HepG2 (cell line): ENCODE data around the gene SYT8. TPM values are rescaled to one million over a fixed set of nuclear protein-coding genes. Genes with fewer than 3 reads are reported as not detected.

Experiments used
- AGO1 ChIP-seq: fragments of 200-400 bp; formaldehyde crosslinking; IDR thresholded peaks from 2 replicates; pipeline ENCODE4 v1.6.1; 2017; ENCODE audit warnings: mild to moderate bottlenecking, low read depth, low read length, moderate library complexity; ENCODE audit not compliant: poor library complexity, severe bottlenecking
- ATRX ChIP-seq: sonication (generic); formaldehyde crosslinking; IDR thresholded peaks from 2 replicates; pipeline ENCODE4 v1.4.0; 2020; ENCODE audit warnings: missing genetic modification reagents, borderline replicate concordance
- CCAR2 ChIP-seq: fragments of 200-400 bp; formaldehyde crosslinking; optimal IDR thresholded peaks from 2 replicates; pipeline ENCODE3; 2018; ENCODE audit warnings: low read depth, mild to moderate bottlenecking, low read length, moderate library complexity
- ELF3 ChIP-seq: IDR thresholded peaks from 2 replicates; pipeline ENCODE4 v1.6.1; 2016; ENCODE audit warnings: missing genetic modification reagents, missing compliant biosample characterization
- EP300 ChIP-seq, 3 experiments: sonication (generic) in 1 of 3; formaldehyde crosslinking in 1 of 3; IDR thresholded peaks; 2 replicates each; pipeline versions ENCODE4 v1.5.1 to v1.6.1; 2011 to 2020; ENCODE audit warnings: low read depth in 2 of 3, low read length in 2 of 3, borderline replicate concordance in 1 of 3, improper control_type of control experiment in 1 of 3, mild to moderate bottlenecking in 1 of 3, missing genetic modification reagents in 1 of 3, moderate library complexity in 1 of 3
- GATAD1 ChIP-seq: IDR thresholded peaks from 2 replicates; pipeline ENCODE4 v1.6.1; 2016; ENCODE audit warnings: missing genetic modification reagents, missing compliant biosample characterization
- HDAC2 ChIP-seq: sonication (generic); formaldehyde crosslinking; IDR thresholded peaks from 2 replicates; pipeline ENCODE4 v1.4.0; 2020; ENCODE audit warnings: missing genetic modification reagents
- HNRNPK ChIP-seq: fragments of 200-400 bp; formaldehyde crosslinking; IDR thresholded peaks from 2 replicates; pipeline ENCODE4 v1.6.1; 2018; ENCODE audit warnings: low read length, low read depth, moderate library complexity, mild to moderate bottlenecking; ENCODE audit not compliant: poor library complexity, severe bottlenecking
- KDM6A ChIP-seq: IDR thresholded peaks from 2 replicates; pipeline ENCODE4 v1.6.1; 2016; ENCODE audit warnings: low read depth
- MZF1 ChIP-seq: sonication (generic); formaldehyde crosslinking; IDR thresholded peaks from 2 replicates; pipeline ENCODE4 v1.8.1; 2023; ENCODE audit warnings: mild to moderate bottlenecking, missing genetic modification reagents, borderline replicate concordance
- NFE2L2 ChIP-seq: fragments of 150-350 bp; IDR thresholded peaks from 2 replicates; pipeline ENCODE4 v1.6.1; 2014; ENCODE audit warnings: low read length
- NR1H2 ChIP-seq: sonication (generic); formaldehyde crosslinking; IDR thresholded peaks from 2 replicates; pipeline ENCODE4 v1.8.1; 2022; ENCODE audit warnings: low read depth, missing genetic modification reagents, borderline replicate concordance
- NR2F6 ChIP-seq, 2 experiments: IDR thresholded peaks; 2 replicates each; pipeline ENCODE4 v1.6.1; 2016; ENCODE audit warnings: antibody characterized with exemption in 1 of 2, mild to moderate bottlenecking in 1 of 2
- POGZ ChIP-seq: sonication (generic); formaldehyde crosslinking; IDR thresholded peaks from 2 replicates; pipeline ENCODE4 v1.4.0; 2020; ENCODE audit warnings: mild to moderate bottlenecking, missing genetic modification reagents
- RBM22 ChIP-seq: fragments of 200-400 bp; formaldehyde crosslinking; optimal IDR thresholded peaks from 2 replicates; pipeline ENCODE3; 2017; ENCODE audit warnings: mild to moderate bottlenecking, low read length, moderate library complexity
- REPIN1 ChIP-seq: sonication (generic); formaldehyde crosslinking; IDR thresholded peaks from 2 replicates; pipeline ENCODE4 v1.8.0; 2022; ENCODE audit warnings: missing genetic modification reagents, low read depth, mild to moderate bottlenecking, borderline replicate concordance
- SALL2 ChIP-seq: sonication (generic); formaldehyde crosslinking; IDR thresholded peaks from 2 replicates; pipeline ENCODE4 v1.8.1; 2023; ENCODE audit warnings: mild to moderate bottlenecking, missing genetic modification reagents, inconsistent platforms
- TBL1XR1 ChIP-seq: fragments of 150-350 bp; IDR thresholded peaks from 2 replicates; pipeline ENCODE4 v1.6.1; 2014; ENCODE audit warnings: borderline replicate concordance, low read length; ENCODE audit not compliant: partially characterized antibody
- ZNF354B ChIP-seq: sonication (generic); formaldehyde crosslinking; IDR thresholded peaks from 2 replicates; pipeline ENCODE4 v1.8.0; 2022; ENCODE audit warnings: mild to moderate bottlenecking, missing genetic modification reagents
- ZNF460 ChIP-seq: sonication (generic); formaldehyde crosslinking; IDR thresholded peaks from 2 replicates; pipeline ENCODE4 v1.5.1; 2020; ENCODE audit warnings: missing genetic modification reagents, mild to moderate bottlenecking, borderline replicate concordance
- ZNF619 ChIP-seq: sonication (generic); formaldehyde crosslinking; IDR thresholded peaks from 2 replicates; pipeline ENCODE4 v1.4.0; 2020; ENCODE audit warnings: mild to moderate bottlenecking, missing genetic modification reagents
- ZSCAN29 ChIP-seq: sonication (generic); formaldehyde crosslinking; conservative IDR thresholded peaks from 2 replicates; pipeline ENCODE4 v1.4.0; 2020; ENCODE audit warnings: mild to moderate bottlenecking, missing genetic modification reagents
- polyA plus RNA-seq, 8 experiments: library from polyadenylated mRNA; depleted of rRNA in 3 of 8; stranded (reverse) in 7 of 8; unstranded in 1 of 8; fragments of >200 nt; fragmentation: Illumina TruSeq in 4 of 8; extraction: Trizol in 4 of 8; gene quantifications; 2 replicates each; pipeline versions ENCODE4 v1.2.1 to v1.2.3, GENCODE V29; 2011 to 2016; ENCODE audit warnings: low read depth in 4 of 8, missing spikeins in 1 of 8, mixed read lengths in 1 of 8; ENCODE audit not compliant: insufficient read depth in 1 of 8
- total RNA-seq, 5 experiments: library from RNA; depleted of rRNA; stranded (reverse); fragments of >200 nt; fragmentation: Illumina TruSeq; extraction: Trizol; gene quantifications; 2 replicates each; pipeline ENCODE4 v1.2.3, GENCODE V29; 2016; ENCODE audit warnings: low read depth in 1 of 5
- TF ChIP-seq, protein P1 (sequence below): sonication (generic); formaldehyde crosslinking; IDR thresholded peaks from 2 replicates; pipeline ENCODE4 v1.4.0; 2020; ENCODE audit warnings: mild to moderate bottlenecking, missing genetic modification reagents
- TF ChIP-seq, protein P2 (sequence below): sonication (generic); formaldehyde crosslinking; IDR thresholded peaks from 2 replicates; pipeline ENCODE4 v1.5.0; 2020; ENCODE audit warnings: missing genetic modification reagents
- TF ChIP-seq, protein P3 (sequence below): IDR thresholded peaks from 2 replicates; pipeline ENCODE4 v1.6.1; 2016; ENCODE audit warnings: missing biosample characterization, missing genetic modification reagents, low read depth

SYT8 gene
- total and polyA plus RNA-seq, 2 of the 13 experiments (the other 11 are each of a cell fraction or from before 2014, with no cell fraction given), result 0.60 to 2.3 TPM

DNA sequence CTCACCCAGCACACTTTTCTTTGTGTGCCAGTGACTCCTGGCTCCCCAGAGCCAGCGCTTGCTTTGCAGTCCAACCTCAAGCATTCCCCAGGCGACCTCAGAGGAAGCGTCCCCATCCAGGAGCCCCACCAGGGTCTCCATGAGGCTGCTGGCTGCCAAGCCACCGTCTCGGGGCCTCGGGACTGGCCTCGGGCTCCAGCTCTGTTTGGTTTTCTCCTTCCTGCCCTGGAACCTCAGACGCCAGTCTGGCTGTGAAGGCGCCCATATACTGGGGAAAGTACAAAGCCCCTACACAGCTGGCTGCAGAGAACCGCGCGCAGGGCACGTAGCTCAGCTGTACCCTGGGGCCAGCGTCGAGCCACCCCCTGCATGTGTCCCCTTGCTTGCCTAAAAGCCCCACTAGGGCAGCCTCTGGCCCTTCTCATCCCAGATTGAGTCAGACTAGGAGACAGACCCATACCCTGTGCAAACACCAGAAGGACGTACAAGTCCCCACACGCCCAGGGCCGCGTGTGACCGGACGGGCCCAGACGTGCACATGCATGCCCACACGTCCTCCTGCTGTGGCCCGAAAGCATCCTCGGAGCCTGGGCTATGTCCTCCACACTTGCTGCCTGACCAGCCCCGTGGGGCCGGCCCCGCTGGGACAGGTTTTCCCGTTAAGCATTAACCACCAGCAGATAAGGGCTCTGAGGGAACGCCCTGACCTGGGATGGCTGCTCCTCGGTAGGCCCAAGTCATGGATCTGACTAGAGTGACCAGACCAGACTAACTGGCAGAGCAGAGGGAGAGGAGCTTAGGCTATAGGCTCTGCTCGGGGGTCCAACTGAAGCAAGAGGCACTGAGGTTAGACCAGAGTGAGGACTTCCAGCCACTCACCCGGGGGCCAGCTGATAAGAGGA is 4.2 kb upstream of the SYT8 start (continued):
- TF ChIP-seq EP300 (IDR thresholded peaks at IDR 0.05; ENCODE audit: low read depth in 2 of 2, low read length in 2 of 2) (0 out of 4 replicates have a peak, but pooled peaks of 1 of the 2 experiments have one; percentile 18), EP300 (CRISPR knock-in tag; IDR thresholded peaks at IDR 0.05; ENCODE audit: borderline replicate concordance) (peak; percentile 22; the same call in 1 of the 2 replicates), MZF1 (CRISPR knock-in tag) (peak; percentile 66; the same call in 1 of the 2 replicates), NR2F6 (IDR thresholded peaks at IDR 0.05) (peak; percentile 8; the same call in 1 of the 2 replicates), NR2F6 (CRISPR knock-in tag; IDR thresholded peaks at IDR 0.05) (0 out of 2 replicates have a peak, but pooled peaks have one; percentile 30), RBM22 (no peak), KDM6A (CRISPR knock-in tag) (no peak), ZNF354B (CRISPR knock-in tag) (no peak), POGZ (CRISPR knock-in tag) (peak; percentile 25; the same call in 1 of the 2 replicates), NFE2L2 (no peak), ELF3 (CRISPR knock-in tag) (peak; percentile 65; the same call in 1 of the 2 replicates), TBL1XR1 (no peak), ZSCAN29 (CRISPR knock-in tag) (no peak), HNRNPK (no peak), ATRX (CRISPR knock-in tag) (no peak), REPIN1 (CRISPR knock-in tag) (peak; percentile 18; the same call in 1 of the 2 replicates), AGO1 (no peak), SALL2 (CRISPR knock-in tag) (peak; percentile 50; the same call in 1 of the 2 replicates), HDAC2 (CRISPR knock-in tag) (peak; percentile 94), CCAR2 (no peak), GATAD1 (CRISPR knock-in tag) (peak; percentile 49), NR1H2 (CRISPR knock-in tag) (no peak), ZNF619 (CRISPR knock-in tag) (no peak; the same call in 1 of the 2 replicates), ZNF460 (CRISPR knock-in tag) (no peak)
- TF ChIP-seq, protein P1, sequence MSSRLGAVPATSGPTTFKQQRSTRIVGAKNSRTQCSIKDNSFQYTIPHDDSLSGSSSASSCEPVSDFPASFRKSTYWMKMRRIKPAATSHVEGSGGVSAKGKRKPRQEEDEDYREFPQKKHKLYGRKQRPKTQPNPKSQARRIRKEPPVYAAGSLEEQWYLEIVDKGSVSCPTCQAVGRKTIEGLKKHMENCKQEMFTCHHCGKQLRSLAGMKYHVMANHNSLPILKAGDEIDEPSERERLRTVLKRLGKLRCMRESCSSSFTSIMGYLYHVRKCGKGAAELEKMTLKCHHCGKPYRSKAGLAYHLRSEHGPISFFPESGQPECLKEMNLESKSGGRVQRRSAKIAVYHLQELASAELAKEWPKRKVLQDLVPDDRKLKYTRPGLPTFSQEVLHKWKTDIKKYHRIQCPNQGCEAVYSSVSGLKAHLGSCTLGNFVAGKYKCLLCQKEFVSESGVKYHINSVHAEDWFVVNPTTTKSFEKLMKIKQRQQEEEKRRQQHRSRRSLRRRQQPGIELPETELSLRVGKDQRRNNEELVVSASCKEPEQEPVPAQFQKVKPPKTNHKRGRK, result no peak
- TF ChIP-seq, protein P2, sequence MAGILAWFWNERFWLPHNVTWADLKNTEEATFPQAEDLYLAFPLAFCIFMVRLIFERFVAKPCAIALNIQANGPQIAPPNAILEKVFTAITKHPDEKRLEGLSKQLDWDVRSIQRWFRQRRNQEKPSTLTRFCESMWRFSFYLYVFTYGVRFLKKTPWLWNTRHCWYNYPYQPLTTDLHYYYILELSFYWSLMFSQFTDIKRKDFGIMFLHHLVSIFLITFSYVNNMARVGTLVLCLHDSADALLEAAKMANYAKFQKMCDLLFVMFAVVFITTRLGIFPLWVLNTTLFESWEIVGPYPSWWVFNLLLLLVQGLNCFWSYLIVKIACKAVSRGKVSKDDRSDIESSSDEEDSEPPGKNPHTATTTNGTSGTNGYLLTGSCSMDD (CRISPR knock-in tag), result no peak
- TF ChIP-seq, protein P3, sequence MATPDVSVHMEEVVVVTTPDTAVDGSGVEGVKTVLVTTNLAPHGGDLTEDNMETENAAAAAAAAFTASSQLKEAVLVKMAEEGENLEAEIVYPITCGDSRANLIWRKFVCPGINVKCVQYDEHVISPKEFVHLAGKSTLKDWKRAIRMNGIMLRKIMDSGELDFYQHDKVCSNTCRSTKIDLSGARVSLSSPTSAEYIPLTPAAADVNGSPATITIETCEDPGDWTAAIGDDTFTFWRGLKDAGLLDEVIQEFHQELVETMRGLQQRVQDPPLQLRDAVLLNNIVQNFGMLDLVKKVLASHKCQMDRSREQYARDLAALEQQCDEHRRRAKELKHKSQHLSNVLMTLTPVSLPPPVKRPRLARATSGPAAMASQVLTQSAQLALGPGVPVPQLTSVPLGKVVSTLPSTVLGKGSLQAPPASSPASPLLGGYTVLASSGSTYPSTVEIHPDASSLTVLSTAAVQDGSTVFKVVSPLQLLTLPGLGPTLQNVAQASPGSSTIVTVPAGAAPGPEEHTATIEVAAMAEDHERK, result no peak
